Lower leg skin (tissue), 4 donors: Measurements from ENCODE around the gene MBOAT1. TPM values are rescaled to one million over a fixed set of nuclear protein-coding genes. Genes with fewer than 3 reads are reported as not detected.
A peak's percentile ranks its signal among the peaks of the same experiment; 100 is the strongest.

Experiments used
- DNase-seq, 2 donors: peaks; one replicate each; pipeline ENCODE4 v3.0.0-alpha.2; 2019; ENCODE audit warnings: low spot score in 2 of 2
- H3K4me3 ChIP-seq: fragments of 200-600 bp; sonication (generic); 2 replicates; pipeline ENCODE4 v1.5.1; 2017; ENCODE audit warnings: mild to moderate bottlenecking, low read depth; ENCODE audit not compliant: poor library complexity, severe bottlenecking
- CTCF ChIP-seq, 3 donors: fragments of 450-650 bp; IDR thresholded peaks; one replicate each; pipeline ENCODE4 v1.5.1; 2016; ENCODE audit warnings: antibody characterized with exemption in 3 of 3, mild to moderate bottlenecking in 3 of 3, moderate library complexity in 2 of 3
- POLR2A ChIP-seq, 2 donors: fragments of 450-650 bp; IDR thresholded peaks; one replicate each; pipeline ENCODE4 v1.6.1; 2016 to 2017; ENCODE audit warnings: antibody characterized with exemption in 2 of 2, mild to moderate bottlenecking in 1 of 2, moderate library complexity in 1 of 2
- WGBS, 2 donors: methylation state at CpG; one replicate each; pipeline ENCODE4 v1.1.5; 2018; 5-methylcytosine and 5-hydroxymethylcytosine counted together
- intact Hi-C: fragments of 100-400 bp; cut with DNase I; formaldehyde crosslinking; loops from one replicate; pipeline ENCODE4 v1.15.0; 2023; ENCODE audit warnings: low total_unique reads
- total RNA-seq, 4 donors: library from RNA; depleted of rRNA; stranded (reverse); fragments of >200 nt; gene quantifications; one replicate each; pipeline ENCODE4 v1.1.0, GENCODE V29; 2016

The MBOAT1 gene
- total RNA-seq, 4 donors from 2014 or later, result 5.8 to 8.2 (median 6.6) TPM

GRCh38 chr6:20129290-20130088 lies 82.8 kb downstream of the MBOAT1 start:
- intact Hi-C loops, result no loop called here
- 75 to 82% methylated on average over 7 of the region's 7 CpGs for WGBS, 2 donors
- DNase-seq, result no peak

DNA sequence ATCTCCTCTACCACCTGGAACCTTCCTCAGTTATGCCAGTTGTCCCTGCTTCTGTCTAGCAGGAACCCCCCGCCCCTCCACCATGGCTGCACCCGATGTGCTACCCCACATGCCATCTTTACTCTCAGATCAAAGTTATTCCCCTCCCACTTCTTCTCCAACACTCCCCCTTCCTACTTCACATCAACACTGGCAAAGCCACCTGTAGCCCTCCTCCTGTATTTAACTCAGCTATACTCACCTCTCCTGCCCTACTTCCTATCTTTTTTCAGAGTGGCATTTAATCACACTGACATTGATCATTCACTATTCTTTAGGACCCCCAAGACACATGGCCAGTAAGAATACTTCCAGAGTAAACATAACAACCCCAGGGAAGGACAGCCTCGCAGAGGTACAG lies 84.3 kb downstream of the MBOAT1 start:
- TF ChIP-seq POLR2A (IDR thresholded peaks at IDR 0.05), result no peak
- WGBS, 2 donors, result 95 to 97% methylated on average over 3 of the region's 3 CpGs
- intact Hi-C loops, result no loop called here
- no peak overlapping the region for H3K4me3 ChIP-seq
- no peak for DNase-seq

More at GRCh38 chr6:20129290-20130088, 82.8 kb downstream of the MBOAT1 start:
- no peak overlapping the region for H3K4me3 ChIP-seq
- TF ChIP-seq CTCF (IDR thresholded peaks at IDR 0.05) (no peak), POLR2A (IDR thresholded peaks at IDR 0.05) (no peak)

DNA sequence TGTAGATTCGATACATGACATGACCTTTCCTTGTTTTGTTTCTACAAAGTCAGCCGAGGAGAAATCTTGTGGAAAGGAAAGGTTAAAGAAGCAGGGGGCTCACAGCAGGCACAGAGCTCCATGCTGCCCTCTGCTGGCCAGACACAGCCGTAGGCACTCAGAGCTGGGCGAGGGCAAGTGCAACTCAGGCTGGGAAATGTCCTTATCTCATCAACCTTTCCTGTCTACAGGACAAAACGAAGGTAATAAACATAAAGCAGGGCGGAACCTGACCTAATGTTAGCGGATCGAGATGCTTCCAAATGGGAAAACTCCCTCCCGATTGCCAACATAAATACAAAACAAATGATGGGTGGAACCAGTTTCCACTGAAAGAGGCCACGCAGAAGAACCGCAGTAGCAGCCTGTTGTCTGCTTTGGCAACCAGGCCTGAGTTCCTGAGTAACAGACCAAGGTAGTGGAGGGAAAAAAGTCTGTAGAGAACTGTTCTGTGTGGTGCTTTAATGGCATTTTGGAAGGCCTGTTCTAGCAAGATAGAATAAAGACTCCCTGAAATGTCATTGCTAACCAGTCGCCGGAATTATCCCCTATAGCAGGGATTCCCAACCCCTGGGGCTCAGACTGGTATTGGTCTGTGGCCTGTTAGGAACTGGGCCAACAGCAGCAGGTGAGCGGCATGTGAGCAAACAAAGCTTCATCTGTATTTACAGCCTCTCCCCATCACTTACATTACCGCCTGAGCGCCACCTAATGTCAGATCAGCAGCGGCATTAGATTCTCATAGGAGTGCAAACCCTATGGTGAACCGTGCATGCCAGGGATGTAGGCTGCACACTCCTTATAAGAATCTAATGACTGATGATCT lies 85.2 kb downstream of the MBOAT1 start:
- intact Hi-C loops, result no loop called here
- DNase-seq, result peak; percentile 33 to 90
- no peak overlapping the region for H3K4me3 ChIP-seq
- WGBS, 2 donors, result 29 to 35% methylated on average over 18 of the region's 18 CpGs
- TF ChIP-seq CTCF (IDR thresholded peaks at IDR 0.05) (no peak), POLR2A (IDR thresholded peaks at IDR 0.05) (no peak)

GRCh38 chr6:20126102-20126752 lies 86.0 kb downstream of the MBOAT1 start:
- no peak for DNase-seq
- no peak overlapping the region for H3K4me3 ChIP-seq
- no peak for TF ChIP-seq POLR2A (IDR thresholded peaks at IDR 0.05)
- TF ChIP-seq CTCF (IDR thresholded peaks at IDR 0.05), result no peak
- 82% methylated on average over 3 of the region's 3 CpGs for WGBS, 2 donors
- intact Hi-C loops, result no loop called here

GRCh38 chr6:20124545-20124944 lies 87.7 kb downstream of the MBOAT1 start:
- TF ChIP-seq POLR2A (IDR thresholded peaks at IDR 0.05) (no peak), CTCF (IDR thresholded peaks at IDR 0.05) (no peak)
- no peak for DNase-seq
- intact Hi-C loops, result no loop called here
- WGBS, 2 donors, result 56 to 79% methylated on average over 3 of the region's 3 CpGs
- H3K4me3 ChIP-seq, result no peak overlapping the region

- TF ChIP-seq CTCF (IDR thresholded peaks at IDR 0.05) (no peak), POLR2A (IDR thresholded peaks at IDR 0.05) (no peak)
- WGBS, 2 donors, result 92 to 97% methylated on average over 6 of the region's 6 CpGs
- H3K4me3 ChIP-seq, result no peak overlapping the region
- DNase-seq, result no peak
- intact Hi-C loops, result no loop called here
These were observed 92.8 kb downstream of the MBOAT1 start for GRCh38 chr6:20119485-20119884.
